ENCODE measurements around the gene SLIT3.

- TF ChIP-seq CTCF (IDR thresholded peaks at IDR 0.05; ENCODE audit: insufficient read depth, low read length, poor library complexity, severe bottlenecking) (no peak), EZH2phosphoT487 (conservative IDR thresholded peaks at IDR 0.05; ENCODE audit: low read length) (no peak)
These were observed 433.7 kb downstream of the SLIT3 start for GRCh38 chr5:168867241-168867640.

All from SU-DHL-6 (cell line).